ENCODE data around the gene SLC15A2. TPM values are rescaled to one million over a fixed set of nuclear protein-coding genes. Genes with fewer than 3 reads are reported as not detected.
"Not testable (repeated sequence)": the region's sequence is repeated elsewhere in the genome, so short reads cannot be mapped to it uniquely, and the experiment has no call there.

SLC15A2 gene
- total RNA-seq, 1 experiment from 2014 or later: 0.41 TPM

GRCh38 chr3:121852256-121852655 lies 41.9 kb upstream of the SLC15A2 start:
- intact Hi-C loops (cut with micrococcal nuclease; ENCODE audit: unreplicated experiment) (no loop called here), in situ Hi-C loops (cut with HindIII; ENCODE audit: low pct_unique_long_range_greater_than_20kb, low sequenced_read_pairs) (no loop called here)
- no TSS peak for BruUV-seq (replicated peaks)
- TF ChIP-seq SIN3A (IDR thresholded peaks at IDR 0.05; ENCODE audit: borderline replicate concordance, insufficient read depth, low read depth, low read length): no peak
- no peak for TF ChIP-seq REST (IDR thresholded peaks at IDR 0.05; ENCODE audit: insufficient read depth in 1 of 2, low read depth in 2 of 2, low read length in 1 of 2)
- TF ChIP-seq CTCF (IDR thresholded peaks at IDR 0.05): no peak
- no peak for TF ChIP-seq POLR2AphosphoS5 (IDR thresholded peaks at IDR 0.05; ENCODE audit: low read depth, low read length)
- no peak for TF ChIP-seq TCF7L2 (IDR thresholded peaks at IDR 0.05; ENCODE audit: low read depth, low read length)
- DNase-seq (ENCODE audit: low read depth, low spot score) (no peak), ATAC-seq (no peak)
- no peaks in the 10 kb centered on the region for H3K9me3 ChIP-seq (ENCODE audit: control insufficient read depth, insufficient read depth, low read depth, low read length)
- no peak overlapping the region for H3K27ac ChIP-seq (ENCODE audit: low read length)
- H3K4me3 ChIP-seq (ENCODE audit: low read depth in 2 of 2, low read length in 2 of 2): no peak overlapping the region
- H3K36me3 ChIP-seq (ENCODE audit: control insufficient read depth, insufficient read depth, low read length): no peaks in the 10 kb centered on the region
- ChIA-PET POLR2A (no interaction called here), CTCF (no interaction called here)
- H3K27me3 ChIP-seq (ENCODE audit: control insufficient read depth, insufficient read depth, low read length): no peaks in the 10 kb centered on the region
- H3K4me1 ChIP-seq (ENCODE audit: control insufficient read depth, insufficient read depth, low read length): no peaks in the 10 kb centered on the region

GRCh38 chr3:121855555-121855954 lies 38.6 kb upstream of the SLC15A2 start:
- H3K9me3 ChIP-seq (ENCODE audit: control insufficient read depth, insufficient read depth, low read depth, low read length): no peaks in the 10 kb centered on the region
- DNase-seq (ENCODE audit: low read depth, low spot score): no peak
- H3K27me3 ChIP-seq (ENCODE audit: control insufficient read depth, insufficient read depth, low read length): no peaks in the 10 kb centered on the region
- H3K4me1 ChIP-seq (ENCODE audit: control insufficient read depth, insufficient read depth, low read length): no peaks in the 10 kb centered on the region
- ChIA-PET POLR2A (no interaction called here), CTCF (no interaction called here)
- TF ChIP-seq SIN3A (IDR thresholded peaks at IDR 0.05; ENCODE audit: borderline replicate concordance, insufficient read depth, low read depth, low read length): no peak
- TF ChIP-seq CTCF (IDR thresholded peaks at IDR 0.05): peak; percentile 54; the same call in 1 of the 2 replicates
- no peak overlapping the region for H3K27ac ChIP-seq (ENCODE audit: low read length)
- in situ Hi-C loops (cut with HindIII; ENCODE audit: low pct_unique_long_range_greater_than_20kb, low sequenced_read_pairs) (no loop called here), intact Hi-C loops (cut with micrococcal nuclease; ENCODE audit: unreplicated experiment) (no loop called here)
- no peak overlapping the region for H3K4me3 ChIP-seq (ENCODE audit: low read depth in 2 of 2, low read length in 2 of 2)
- ATAC-seq: no peak
- no TSS peak for BruUV-seq (replicated peaks)
- H3K36me3 ChIP-seq (ENCODE audit: control insufficient read depth, insufficient read depth, low read length): no peaks in the 10 kb centered on the region

- BruUV-seq (replicated peaks); ATAC-seq; DNase-seq (ENCODE audit: low read depth, low spot score); POLR2A ChIA-PET; H3K27ac ChIP-seq (ENCODE audit: low read length); H3K9me3 ChIP-seq (ENCODE audit: control insufficient read depth, insufficient read depth, low read depth, low read length); H3K4me1 ChIP-seq (ENCODE audit: control insufficient read depth, insufficient read depth, low read length); H3K36me3 ChIP-seq (ENCODE audit: control insufficient read depth, insufficient read depth, low read length); H3K4me3 ChIP-seq (ENCODE audit: low read depth in 2 of 2, low read length in 2 of 2); H3K27me3 ChIP-seq (ENCODE audit: control insufficient read depth, insufficient read depth, low read length); CTCF ChIA-PET; in situ Hi-C loops (cut with HindIII; ENCODE audit: low pct_unique_long_range_greater_than_20kb, low sequenced_read_pairs); intact Hi-C loops (cut with micrococcal nuclease; ENCODE audit: unreplicated experiment): not testable (repeated sequence)
Observed at GRCh38 chr3:121857778-121858177, 36.4 kb upstream of the SLC15A2 start.

- CTCF ChIA-PET; H3K9me3 ChIP-seq (ENCODE audit: control insufficient read depth, insufficient read depth, low read depth, low read length); POLR2A ChIA-PET: not testable (repeated sequence)
Observed at GRCh38 chr3:121863247-121863646, 31.0 kb upstream of the SLC15A2 start.

More at GRCh38 chr3:121863247-121863646, 31.0 kb upstream of the SLC15A2 start:
- H3K27ac ChIP-seq (ENCODE audit: low read length); ATAC-seq; H3K4me1 ChIP-seq (ENCODE audit: control insufficient read depth, insufficient read depth, low read length); DNase-seq (ENCODE audit: low read depth, low spot score); in situ Hi-C loops (cut with HindIII; ENCODE audit: low pct_unique_long_range_greater_than_20kb, low sequenced_read_pairs); H3K36me3 ChIP-seq (ENCODE audit: control insufficient read depth, insufficient read depth, low read length); BruUV-seq (replicated peaks); intact Hi-C loops (cut with micrococcal nuclease; ENCODE audit: unreplicated experiment); H3K4me3 ChIP-seq (ENCODE audit: low read depth in 2 of 2, low read length in 2 of 2); H3K27me3 ChIP-seq (ENCODE audit: control insufficient read depth, insufficient read depth, low read length): not testable (repeated sequence)
